MM.1S (cell line): ENCODE data around the gene FBXW2.

ENCODE experiments used
- DNase-seq: peaks from one replicate; pipeline ENCODE4 v3.0.0-alpha.2; 2015
- H2AFZ ChIP-seq: fragments of 300-600 bp; sonication (generic); 2 replicates; pipeline ENCODE4 v1.6.0; 2016; ENCODE audit warnings: antibody characterized with exemption, low read length
- H3F3A ChIP-seq: fragments of 300-600 bp; sonication (generic); 2 replicates; pipeline ENCODE4 v1.6.1; 2016; ENCODE audit warnings: mild to moderate bottlenecking, antibody characterized with exemption, low read length, moderate library complexity, mixed read lengths; ENCODE audit not compliant: insufficient read depth
- H3K27ac ChIP-seq: fragments of 300-600 bp; sonication (generic); 2 replicates; pipeline ENCODE4 v1.5.1; 2016; ENCODE audit warnings: mild to moderate bottlenecking, low read length
- H3K27me3 ChIP-seq: fragments of 300-600 bp; sonication (generic); replicated peaks from 2 replicates; pipeline ENCODE4 v1.6.0; 2016; ENCODE audit warnings: low read length; ENCODE audit not compliant: insufficient read depth
- H3K36me3 ChIP-seq: fragments of 300-600 bp; sonication (generic); replicated peaks from 2 replicates; pipeline ENCODE4 v1.6.1; 2016; ENCODE audit warnings: mild to moderate bottlenecking, low read length, mixed read lengths; ENCODE audit not compliant: insufficient read depth
- H3K4me1 ChIP-seq: fragments of 300-600 bp; sonication (generic); 2 replicates; pipeline ENCODE4 v1.6.1; 2016; ENCODE audit warnings: low read length, mixed read lengths
- H3K4me2 ChIP-seq: fragments of 300-600 bp; sonication (generic); 2 replicates; pipeline ENCODE4 v1.6.0; 2016; ENCODE audit warnings: low read depth, low read length
- H3K4me3 ChIP-seq: fragments of 300-600 bp; sonication (generic); 2 replicates; pipeline ENCODE4 v1.5.1; 2016; ENCODE audit warnings: low read length, mixed read lengths
- H3K79me2 ChIP-seq: fragments of 300-600 bp; sonication (generic); 2 replicates; pipeline ENCODE4 v1.6.1; 2016; ENCODE audit warnings: mixed run types, low read length, mixed read lengths
- H3K9ac ChIP-seq: fragments of 300-600 bp; sonication (generic); 2 replicates; pipeline ENCODE4 v1.6.1; 2016; ENCODE audit warnings: low read length, mixed read lengths
- H3K9me2 ChIP-seq: fragments of 300-600 bp; sonication (generic); replicated peaks from 2 replicates; pipeline ENCODE4 v1.6.1; 2016; ENCODE audit warnings: mild to moderate bottlenecking, low read length, mixed read lengths; ENCODE audit not compliant: insufficient read depth
- H3K9me3 ChIP-seq: fragments of 300-600 bp; sonication (generic); replicated peaks from 2 replicates; pipeline ENCODE4 v1.6.1; 2016; ENCODE audit warnings: mild to moderate bottlenecking, low read length, mixed read lengths; ENCODE audit not compliant: insufficient read depth
- H4K20me1 ChIP-seq: fragments of 300-600 bp; sonication (generic); 2 replicates; pipeline ENCODE4 v1.6.1; 2016; ENCODE audit warnings: mild to moderate bottlenecking, low read length, moderate library complexity, mixed read lengths; ENCODE audit not compliant: insufficient read depth
- EZH2 ChIP-seq: fragments of 300-600 bp; sonication (generic); optimal IDR thresholded peaks from 2 replicates; pipeline ENCODE3; 2017; ENCODE audit warnings: low read depth, mild to moderate bottlenecking, antibody characterized with exemption, low read length, mixed read lengths
- EZH2phosphoT487 ChIP-seq: fragments of 300-600 bp; sonication (generic); IDR thresholded peaks from 2 replicates; pipeline ENCODE4 v1.6.1; 2018; ENCODE audit warnings: antibody characterized with exemption, low read length
- TF ChIP-seq, protein P1 (sequence below): fragments of 300-600 bp; sonication (generic); IDR thresholded peaks from 2 replicates; pipeline ENCODE4 v1.5.1; 2016; ENCODE audit warnings: antibody characterized with exemption, low read length, mixed read lengths

The FBXW2 gene

DNA sequence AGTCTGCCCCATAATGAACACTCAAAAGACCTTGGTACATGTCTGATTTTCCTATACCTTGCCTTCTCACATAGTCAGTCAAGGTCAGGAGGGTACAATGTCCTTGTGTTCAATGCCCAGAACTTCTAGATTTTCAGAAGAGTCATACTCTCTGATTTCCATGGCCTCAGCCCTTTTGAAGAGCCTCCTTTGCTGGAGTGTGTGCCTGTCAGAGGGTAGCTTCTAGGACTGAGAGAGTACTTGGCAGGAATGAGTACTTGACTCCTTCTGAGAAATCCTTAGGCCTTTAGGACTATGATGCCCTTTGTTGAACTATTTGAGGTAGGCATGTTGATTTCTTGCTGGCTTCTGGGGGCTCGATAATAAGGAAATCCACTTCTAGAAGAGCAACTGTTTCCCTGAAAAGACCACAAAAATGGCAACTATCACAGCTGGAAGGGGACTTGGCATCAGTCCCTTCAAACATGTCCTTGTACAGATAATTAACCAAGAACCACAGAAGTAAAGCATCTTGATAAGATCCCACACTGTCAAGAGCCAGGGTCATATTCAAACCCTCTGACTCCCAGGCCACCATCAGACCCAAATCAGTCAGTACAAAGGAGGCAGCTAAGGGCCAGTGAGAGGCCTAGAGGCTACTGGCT is 68.3 kb downstream of the FBXW2 start:
- DNase-seq = no peak
- Histone ChIP-seq H3F3A (no peaks in the 10 kb centered on the region), H3K27ac (no peak overlapping the region), H4K20me1 (no peaks in the 10 kb centered on the region), H3K9me3 (no peaks in the 10 kb centered on the region), H3K4me1 (peaks cover 15% of the 10 kb centered on the region), H2AFZ (no peak overlapping the region), H3K9ac (no peak overlapping the region), H3K27me3 (no peaks in the 10 kb centered on the region), H3K4me2 (no peak overlapping the region), H3K79me2 (no peaks in the 10 kb centered on the region), H3K9me2 (no peaks in the 10 kb centered on the region), H3K4me3 (no peak overlapping the region), H3K36me3 (no peaks in the 10 kb centered on the region)
- TF ChIP-seq EZH2 (no peak), EZH2phosphoT487 (no peak)
- TF ChIP-seq, protein P1, sequence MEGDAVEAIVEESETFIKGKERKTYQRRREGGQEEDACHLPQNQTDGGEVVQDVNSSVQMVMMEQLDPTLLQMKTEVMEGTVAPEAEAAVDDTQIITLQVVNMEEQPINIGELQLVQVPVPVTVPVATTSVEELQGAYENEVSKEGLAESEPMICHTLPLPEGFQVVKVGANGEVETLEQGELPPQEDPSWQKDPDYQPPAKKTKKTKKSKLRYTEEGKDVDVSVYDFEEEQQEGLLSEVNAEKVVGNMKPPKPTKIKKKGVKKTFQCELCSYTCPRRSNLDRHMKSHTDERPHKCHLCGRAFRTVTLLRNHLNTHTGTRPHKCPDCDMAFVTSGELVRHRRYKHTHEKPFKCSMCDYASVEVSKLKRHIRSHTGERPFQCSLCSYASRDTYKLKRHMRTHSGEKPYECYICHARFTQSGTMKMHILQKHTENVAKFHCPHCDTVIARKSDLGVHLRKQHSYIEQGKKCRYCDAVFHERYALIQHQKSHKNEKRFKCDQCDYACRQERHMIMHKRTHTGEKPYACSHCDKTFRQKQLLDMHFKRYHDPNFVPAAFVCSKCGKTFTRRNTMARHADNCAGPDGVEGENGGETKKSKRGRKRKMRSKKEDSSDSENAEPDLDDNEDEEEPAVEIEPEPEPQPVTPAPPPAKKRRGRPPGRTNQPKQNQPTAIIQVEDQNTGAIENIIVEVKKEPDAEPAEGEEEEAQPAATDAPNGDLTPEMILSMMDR = no peak

DNA sequence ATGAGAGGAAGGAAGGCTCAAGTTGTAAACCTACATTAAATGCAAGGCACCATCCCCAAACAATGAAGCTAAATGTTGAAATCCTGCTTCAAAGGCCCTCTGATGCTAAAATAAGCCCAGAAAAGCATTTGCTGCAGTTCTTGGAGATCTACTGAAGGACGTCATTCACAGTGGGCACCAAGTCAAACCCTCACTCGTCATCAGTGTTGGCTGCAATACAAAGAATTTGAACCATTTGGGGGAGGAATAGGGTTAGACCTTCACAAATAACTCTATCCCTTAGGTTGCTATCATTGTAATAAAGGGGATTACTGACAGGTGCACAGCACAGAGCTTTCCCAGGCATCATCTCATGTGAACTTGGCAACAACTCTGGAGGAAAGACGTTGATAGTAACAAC is 69.7 kb downstream of the FBXW2 start:
- Histone ChIP-seq H3K79me2 (no peaks in the 10 kb centered on the region), H3K9me3 (no peaks in the 10 kb centered on the region), H3K9ac (no peak overlapping the region), H3K27ac (no peak overlapping the region), H3K4me2 (no peak overlapping the region), H3K9me2 (no peaks in the 10 kb centered on the region), H3K36me3 (no peaks in the 10 kb centered on the region), H3K4me1 (peaks cover 2% of the 10 kb centered on the region; the same call in 1 of the 2 replicates), H3F3A (no peaks in the 10 kb centered on the region), H4K20me1 (no peaks in the 10 kb centered on the region), H3K4me3 (no peak overlapping the region), H2AFZ (no peak overlapping the region), H3K27me3 (no peaks in the 10 kb centered on the region)
- no peak for TF ChIP-seq EZH2phosphoT487
- no peak for TF ChIP-seq EZH2
- TF ChIP-seq, protein P1 = no peak
- DNase-seq = no peak

DNA sequence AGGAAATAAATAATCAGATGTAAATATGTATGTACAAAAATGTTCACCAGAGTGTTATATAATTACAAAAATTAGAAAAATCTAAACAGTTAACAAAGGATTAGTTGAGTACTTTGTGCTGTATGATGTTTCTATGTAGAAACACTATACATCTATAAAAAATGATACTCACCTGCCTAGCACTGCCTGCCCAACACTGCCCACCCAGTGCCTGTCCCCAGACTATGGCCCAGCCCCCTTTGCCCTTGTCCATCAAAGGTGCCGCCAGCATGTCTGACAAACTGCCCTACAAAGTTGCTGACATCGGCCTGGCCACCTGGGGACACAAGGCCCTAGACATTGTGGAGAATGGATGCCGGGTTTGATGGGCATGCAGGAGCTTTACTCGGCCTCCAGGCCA is 72.8 kb downstream of the FBXW2 start:
- H3K9ac ChIP-seq = no peak overlapping the region
- H3K27me3 ChIP-seq = no peaks in the 10 kb centered on the region
- DNase-seq = no peak
- H3K9me3 ChIP-seq = no peaks in the 10 kb centered on the region
- peaks cover 10% of the 10 kb centered on the region for H3K4me1 ChIP-seq
- H3K4me2 ChIP-seq = no peak overlapping the region
- H3K36me3 ChIP-seq = no peaks in the 10 kb centered on the region
- H3K9me2 ChIP-seq = no peaks in the 10 kb centered on the region
- no peaks in the 10 kb centered on the region for H3K79me2 ChIP-seq
- no peak overlapping the region for H2AFZ ChIP-seq
- H3F3A ChIP-seq = no peaks in the 10 kb centered on the region
- TF ChIP-seq EZH2 = no peak
- no peak for TF ChIP-seq EZH2phosphoT487
- TF ChIP-seq, protein P1 = no peak
- H4K20me1 ChIP-seq = no peaks in the 10 kb centered on the region
- no peak overlapping the region for H3K27ac ChIP-seq
- H3K4me3 ChIP-seq = no peak overlapping the region
